Measurements from ENCODE around the gene PTPRN2. TPM values are rescaled to one million over a fixed set of nuclear protein-coding genes. Genes with fewer than 3 reads are reported as not detected.
A peak's percentile ranks its signal among the peaks of the same experiment; 100 is the strongest.

The PTPRN2 gene
- total and polyA plus RNA-seq, 8 donors = 4.9 to 136 (median 46.8) TPM

GRCh38 chr7:157627646-157628045 is 960.0 kb downstream of the PTPRN2 start:
- Histone ChIP-seq H3K27me3 (no peaks in the 10 kb centered on the region), H3K4me3 (no peak overlapping the region), H3K27ac (no peak overlapping the region), H3K9me3 (no peaks in the 10 kb centered on the region), H3K4me1 (no peaks in the 10 kb centered on the region), H3K36me3 (peaks cover 0 to 6% (median 0%) of the 10 kb centered on the region in 4 donors)
- no peak for DNase-seq
- intact Hi-C loops (cut with DNase I; ENCODE audit: low total_unique reads) = no loop called here
- WGBS, 5 donors = 85 to 93% (median 88%) methylated on average over 8 of the region's 8 CpGs
- TF ChIP-seq POLR2AphosphoS5 (IDR thresholded peaks at IDR 0.05) (no peak), POLR2A (IDR thresholded peaks at IDR 0.05) (no peak), EP300 (IDR thresholded peaks at IDR 0.05) (no peak), CTCF (IDR thresholded peaks at IDR 0.05) (no peak)

GRCh38 chr7:157627033-157627432 is 960.6 kb downstream of the PTPRN2 start:
- no peaks in the 10 kb centered on the region for H3K27me3 ChIP-seq
- H3K9me3 ChIP-seq = no peaks in the 10 kb centered on the region
- H3K36me3 ChIP-seq = peaks cover 0 to 6% (median 0%) of the 10 kb centered on the region in 4 donors
- TF ChIP-seq CTCF (IDR thresholded peaks at IDR 0.05) = no peak
- no peak for TF ChIP-seq POLR2AphosphoS5 (IDR thresholded peaks at IDR 0.05)
- no peak for TF ChIP-seq POLR2A (IDR thresholded peaks at IDR 0.05)
- TF ChIP-seq EP300 (IDR thresholded peaks at IDR 0.05) = no peak
- H3K4me1 ChIP-seq = no peaks in the 10 kb centered on the region
- no peak overlapping the region for H3K27ac ChIP-seq
- intact Hi-C loops (cut with DNase I; ENCODE audit: low total_unique reads) = no loop called here
- 89 to 94% (median 93%) methylated on average over 8 of the region's 8 CpGs for WGBS, 5 donors
- no peak overlapping the region for H3K4me3 ChIP-seq
- DNase-seq = no peak

- Histone ChIP-seq H3K4me3 (no peak overlapping the region), H3K36me3 (peaks cover 0 to 9% (median 0%) of the 10 kb centered on the region in 4 donors), H3K4me1 (no peaks in the 10 kb centered on the region), H3K27ac (no peak overlapping the region), H3K9me3 (no peaks in the 10 kb centered on the region), H3K27me3 (no peaks in the 10 kb centered on the region)
- 69 to 82% (median 79%) methylated on average over 11 of the region's 11 CpGs for WGBS, 5 donors
- peak in 1 of 2 donors; percentile 23 for DNase-seq
- intact Hi-C loops (cut with DNase I; ENCODE audit: low total_unique reads) = no loop called here
- TF ChIP-seq EP300 (IDR thresholded peaks at IDR 0.05) (no peak), POLR2AphosphoS5 (IDR thresholded peaks at IDR 0.05) (no peak), POLR2A (IDR thresholded peaks at IDR 0.05) (no peak), CTCF (IDR thresholded peaks at IDR 0.05) (no peak)
These were observed 961.5 kb downstream of the PTPRN2 start for GRCh38 chr7:157625973-157626742.

- Histone ChIP-seq H3K27me3 (no peaks in the 10 kb centered on the region), H3K4me1 (no peaks in the 10 kb centered on the region), H3K4me3 (no peak overlapping the region), H3K9me3 (no peaks in the 10 kb centered on the region), H3K36me3 (peaks cover 0 to 7% (median 0%) of the 10 kb centered on the region in 4 donors), H3K27ac (no peak overlapping the region)
- no peak for TF ChIP-seq CTCF (IDR thresholded peaks at IDR 0.05)
- no peak for TF ChIP-seq POLR2AphosphoS5 (IDR thresholded peaks at IDR 0.05)
- TF ChIP-seq POLR2A (IDR thresholded peaks at IDR 0.05) = no peak
- no peak for TF ChIP-seq EP300 (IDR thresholded peaks at IDR 0.05)
- DNase-seq = no peak
- intact Hi-C loops (cut with DNase I; ENCODE audit: low total_unique reads) = no loop called here
- 79 to 91% (median 85%) methylated on average over 7 of the region's 7 CpGs for WGBS, 5 donors
These were observed 964.1 kb downstream of the PTPRN2 start for GRCh38 chr7:157623556-157623955.
